ENCODE results near the gene LDB2.

DNA sequence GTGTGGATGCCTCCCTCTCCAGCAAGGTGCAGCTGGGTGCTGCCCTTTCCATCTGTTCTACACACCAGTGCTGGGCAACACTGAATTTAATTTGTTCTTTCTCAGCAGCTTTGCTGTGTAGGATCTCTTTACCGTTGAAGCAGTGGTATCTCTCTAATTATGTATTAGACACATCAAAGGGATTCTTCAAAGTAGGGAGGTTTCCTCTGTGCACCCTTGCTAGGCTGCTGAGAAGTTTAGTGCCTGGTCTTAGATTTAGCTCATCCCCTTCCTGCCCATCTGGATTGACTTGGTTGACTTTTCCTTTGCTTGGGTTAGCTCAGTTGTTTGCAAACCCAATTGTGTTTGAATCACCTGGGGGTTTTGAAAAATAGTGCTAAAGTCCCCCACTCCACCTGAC lies 27.8 kb upstream of the LDB2 start:
- TF ChIP-seq, protein P1, sequence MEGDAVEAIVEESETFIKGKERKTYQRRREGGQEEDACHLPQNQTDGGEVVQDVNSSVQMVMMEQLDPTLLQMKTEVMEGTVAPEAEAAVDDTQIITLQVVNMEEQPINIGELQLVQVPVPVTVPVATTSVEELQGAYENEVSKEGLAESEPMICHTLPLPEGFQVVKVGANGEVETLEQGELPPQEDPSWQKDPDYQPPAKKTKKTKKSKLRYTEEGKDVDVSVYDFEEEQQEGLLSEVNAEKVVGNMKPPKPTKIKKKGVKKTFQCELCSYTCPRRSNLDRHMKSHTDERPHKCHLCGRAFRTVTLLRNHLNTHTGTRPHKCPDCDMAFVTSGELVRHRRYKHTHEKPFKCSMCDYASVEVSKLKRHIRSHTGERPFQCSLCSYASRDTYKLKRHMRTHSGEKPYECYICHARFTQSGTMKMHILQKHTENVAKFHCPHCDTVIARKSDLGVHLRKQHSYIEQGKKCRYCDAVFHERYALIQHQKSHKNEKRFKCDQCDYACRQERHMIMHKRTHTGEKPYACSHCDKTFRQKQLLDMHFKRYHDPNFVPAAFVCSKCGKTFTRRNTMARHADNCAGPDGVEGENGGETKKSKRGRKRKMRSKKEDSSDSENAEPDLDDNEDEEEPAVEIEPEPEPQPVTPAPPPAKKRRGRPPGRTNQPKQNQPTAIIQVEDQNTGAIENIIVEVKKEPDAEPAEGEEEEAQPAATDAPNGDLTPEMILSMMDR (IDR thresholded peaks at IDR 0.05; ENCODE audit: low read depth, low read length, poor library complexity, severe bottlenecking), result no peak
- TF ChIP-seq EZH2phosphoT487 (IDR thresholded peaks at IDR 0.05; ENCODE audit: borderline replicate concordance, low read length), result no peak
